Activated CD8-positive, alpha-beta memory T cell treated with anti-CD3 and anti-CD28 coated beads for 48 hours (primary cell): ENCODE measurements around the gene KCNG3.
"Not testable (repeated sequence)": the region's sequence is repeated elsewhere in the genome, so short reads cannot be mapped to it uniquely, and the experiment has no call there.

Source experiments
- DNase-seq, 3 experiments: peaks; one replicate each; pipeline ENCODE4 v3.0.0-alpha.2; 2020; ENCODE audit warnings: low read depth in 2 of 3, low spot score in 2 of 3

Gene KCNG3

DNA sequence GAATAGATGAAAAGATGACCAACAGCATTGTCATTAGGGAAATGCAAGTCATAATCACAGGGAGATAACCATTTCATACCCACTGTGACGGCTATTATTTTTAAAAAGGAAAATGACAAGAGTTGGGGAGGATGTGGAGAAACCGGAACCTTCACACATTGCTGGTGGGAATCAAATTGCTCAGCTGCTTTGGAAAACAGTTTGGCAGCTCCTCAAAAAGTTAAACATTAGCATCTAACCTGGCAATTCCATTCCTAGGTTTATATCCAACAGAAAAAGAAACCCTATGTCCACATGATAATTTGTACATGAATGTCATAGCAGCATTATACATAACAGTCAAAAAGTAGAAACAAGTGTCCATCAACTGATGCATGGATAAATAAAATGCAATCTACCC lies 58.2 kb downstream of the KCNG3 start:
- DNase-seq = no peak

DNA sequence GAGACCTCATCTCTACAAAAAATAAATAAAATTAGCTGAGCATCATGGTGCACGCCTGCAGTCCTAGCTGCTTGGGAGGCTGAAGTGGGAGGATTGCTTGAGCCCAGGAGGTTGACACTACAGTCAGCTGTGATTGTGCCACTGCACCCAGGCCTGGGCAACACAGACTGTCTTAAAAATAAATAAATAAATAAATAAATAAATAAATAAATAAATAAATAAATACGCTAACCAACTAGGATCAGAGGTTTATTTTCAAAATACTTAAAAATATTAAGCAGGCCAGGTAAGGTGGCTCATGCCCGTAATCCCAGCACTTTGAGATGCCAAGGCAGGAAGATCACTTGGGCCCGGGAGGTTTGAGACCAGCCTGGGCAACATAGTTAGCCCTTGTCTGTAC lies 63.6 kb downstream of the KCNG3 start:
- DNase-seq = no peak

DNA sequence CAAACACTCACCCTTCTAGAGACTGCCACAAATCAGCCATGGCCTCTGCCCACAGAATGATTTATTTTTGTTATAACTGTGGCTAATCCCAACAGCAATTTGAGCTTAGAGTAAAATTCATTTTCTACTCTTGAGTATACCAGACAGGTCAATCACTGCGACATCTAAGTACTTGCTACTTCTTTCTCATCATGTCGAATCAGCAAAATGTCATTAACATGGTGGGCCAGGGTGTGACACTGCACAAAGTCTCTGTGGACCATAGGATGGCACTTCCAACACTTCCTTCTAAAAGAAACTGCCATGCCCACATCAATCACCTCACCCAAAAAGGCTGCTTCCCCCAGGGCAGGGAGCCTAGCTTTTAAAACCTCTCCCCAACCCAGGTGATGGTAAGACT lies 64.4 kb downstream of the KCNG3 start:
- no peak for DNase-seq

DNA sequence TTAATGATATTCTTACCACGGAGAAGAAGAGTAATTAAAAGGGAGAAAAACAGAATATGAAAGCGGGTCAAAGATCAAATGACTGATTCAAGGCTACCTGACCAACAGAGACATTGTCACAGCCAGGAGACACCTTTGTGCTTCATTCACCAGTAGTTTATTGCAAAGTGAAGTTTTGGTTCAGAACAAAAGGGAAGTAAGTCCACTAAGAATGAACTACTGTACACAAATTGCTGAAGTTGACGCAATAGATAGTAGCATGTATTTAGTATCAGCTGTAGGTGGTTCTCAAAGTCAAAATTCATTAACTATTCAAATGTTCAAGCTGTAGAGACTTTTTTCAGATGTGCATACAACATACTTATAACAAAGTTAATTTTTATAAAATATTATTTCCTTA lies 68.1 kb downstream of the KCNG3 start:
- no peak for DNase-seq

DNA sequence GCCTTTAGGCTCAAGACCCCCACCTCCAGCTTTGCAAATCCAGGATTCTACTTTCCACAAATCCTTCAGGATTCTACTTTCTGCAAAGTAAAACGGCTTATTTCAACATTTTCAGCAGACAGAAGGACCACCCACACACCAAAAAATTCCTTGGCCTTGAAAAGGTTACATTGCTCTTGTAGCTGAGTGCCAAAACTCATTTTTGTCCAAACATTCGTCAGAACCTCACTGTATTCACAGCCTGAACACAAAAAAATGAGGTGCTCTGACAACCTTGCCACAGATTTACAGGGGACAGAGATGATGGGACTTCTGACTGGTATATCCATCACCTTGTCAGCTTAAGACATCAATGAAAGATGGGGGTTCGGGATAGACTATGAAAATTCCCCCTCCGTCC lies 69.7 kb downstream of the KCNG3 start:
- no peak for DNase-seq

DNA sequence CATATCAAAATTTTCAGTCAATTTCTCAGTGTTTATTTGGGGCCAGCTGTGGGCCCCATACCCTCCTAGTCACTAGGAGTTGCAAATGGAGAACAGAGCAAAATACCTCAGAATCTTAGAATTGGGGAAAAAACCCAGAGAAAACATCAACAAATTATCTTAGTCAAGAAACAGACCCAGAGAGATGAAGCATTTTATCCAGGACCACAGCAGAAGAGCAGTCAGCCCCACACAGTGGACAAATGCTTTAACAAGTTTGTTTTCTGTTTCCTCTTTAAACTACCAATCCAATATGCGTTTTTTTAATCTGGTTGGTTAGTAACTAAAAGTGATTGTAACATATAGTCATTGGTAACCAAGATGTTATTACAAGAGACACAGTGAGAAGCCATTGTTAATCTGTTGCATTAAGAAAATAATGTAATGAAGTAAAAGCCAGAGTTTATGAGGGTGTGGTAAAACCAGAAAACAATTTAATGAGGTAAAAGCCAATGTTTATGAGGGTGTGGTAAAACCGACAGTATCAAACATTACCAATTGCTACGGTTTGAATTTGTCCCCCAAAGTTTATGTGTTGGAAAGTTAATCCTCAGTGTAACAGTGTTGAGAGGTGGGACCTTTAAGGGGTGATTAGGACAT lies 72.1 kb downstream of the KCNG3 start:
- DNase-seq = no peak

DNA sequence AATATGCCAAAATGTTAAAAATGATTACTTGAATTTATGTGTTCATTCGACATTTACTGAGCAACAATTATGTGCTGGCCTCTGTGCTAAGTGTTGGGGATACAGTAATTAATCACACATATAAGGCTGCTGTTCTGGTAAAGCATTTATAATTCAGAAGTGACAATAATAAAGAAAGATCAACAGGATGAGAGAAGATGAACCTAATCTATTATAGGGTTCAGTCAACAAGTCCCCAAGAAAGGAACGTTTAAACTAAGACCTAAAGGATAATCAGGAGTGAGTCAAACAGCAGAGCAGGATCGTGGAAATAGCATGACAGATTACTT lies 72.7 kb downstream of the KCNG3 start:
- DNase-seq = no peak

DNA sequence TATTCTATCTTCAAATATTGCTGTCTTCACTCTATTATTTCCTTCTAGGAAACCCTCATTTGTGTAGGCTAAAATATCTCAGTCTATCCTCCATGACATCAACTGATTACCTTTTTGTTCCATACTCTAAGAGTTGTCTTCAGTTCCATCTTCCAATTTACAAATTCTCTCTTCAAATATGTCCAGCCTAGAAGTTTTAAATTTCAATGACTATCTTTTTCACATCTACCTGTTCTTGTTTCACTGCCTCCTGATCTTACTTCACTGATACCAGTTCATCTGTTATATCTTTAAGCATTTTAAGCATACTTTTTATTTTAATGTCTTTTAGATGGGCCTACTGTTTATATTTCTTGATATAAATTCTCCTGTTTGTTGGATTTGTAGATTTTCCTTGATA lies 79.1 kb downstream of the KCNG3 start:
- DNase-seq = no peak

DNA sequence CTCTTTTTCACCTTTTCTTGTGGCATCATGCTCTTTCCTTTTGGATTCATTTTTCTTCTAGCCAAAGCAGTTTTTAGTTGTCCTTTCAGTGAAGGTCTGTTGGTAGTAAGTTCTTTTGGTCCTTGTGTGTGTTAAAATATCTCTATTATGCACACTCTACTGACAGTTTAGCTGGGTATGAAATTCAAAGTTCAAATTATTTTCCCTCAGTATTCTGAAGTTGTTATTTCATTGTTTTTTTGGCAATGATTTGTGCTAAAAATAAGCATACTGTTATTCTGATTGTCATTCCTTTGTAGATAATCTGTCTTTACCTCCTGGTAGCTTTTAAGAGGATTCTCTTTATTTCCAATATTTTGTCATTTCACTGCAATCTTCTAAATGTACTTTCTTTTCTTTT lies 79.6 kb downstream of the KCNG3 start:
- no peak for DNase-seq

DNA sequence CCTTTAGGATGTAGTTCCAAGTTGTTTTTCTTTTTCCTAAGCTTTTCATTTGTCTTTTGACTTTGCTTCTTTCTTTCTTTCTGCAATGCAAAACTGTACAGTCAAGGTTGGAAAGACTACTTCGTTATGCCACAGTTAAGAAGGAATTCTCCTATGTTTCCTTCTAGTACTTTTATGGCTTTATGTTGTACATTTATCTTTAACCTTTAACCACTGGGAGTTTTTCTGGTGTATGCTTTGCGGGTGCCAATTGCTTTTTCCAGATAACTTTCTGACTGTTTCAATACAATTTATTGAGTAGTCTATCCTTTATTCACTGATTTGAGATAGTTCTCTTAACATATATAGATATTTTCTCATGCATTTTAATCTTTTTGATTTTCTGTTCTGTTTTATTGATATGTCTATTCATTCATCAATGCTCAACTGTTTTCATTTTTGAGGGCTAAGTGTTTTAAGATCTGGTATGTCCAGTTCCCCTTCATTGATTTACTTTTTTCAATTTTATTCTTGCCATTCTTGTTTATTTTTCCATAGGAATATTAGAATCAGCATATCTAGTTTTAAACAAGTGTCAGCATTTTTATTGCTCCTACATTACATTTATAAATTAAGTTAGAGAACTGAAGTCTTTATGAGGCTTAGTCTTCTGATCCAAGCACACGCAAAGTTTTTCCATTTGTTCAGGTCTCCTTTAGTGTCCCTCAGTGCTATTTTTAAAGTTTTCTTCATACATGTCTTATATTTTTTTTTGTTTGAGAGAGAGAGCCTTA lies 82.9 kb downstream of the KCNG3 start:
- DNase-seq = no peak

DNA sequence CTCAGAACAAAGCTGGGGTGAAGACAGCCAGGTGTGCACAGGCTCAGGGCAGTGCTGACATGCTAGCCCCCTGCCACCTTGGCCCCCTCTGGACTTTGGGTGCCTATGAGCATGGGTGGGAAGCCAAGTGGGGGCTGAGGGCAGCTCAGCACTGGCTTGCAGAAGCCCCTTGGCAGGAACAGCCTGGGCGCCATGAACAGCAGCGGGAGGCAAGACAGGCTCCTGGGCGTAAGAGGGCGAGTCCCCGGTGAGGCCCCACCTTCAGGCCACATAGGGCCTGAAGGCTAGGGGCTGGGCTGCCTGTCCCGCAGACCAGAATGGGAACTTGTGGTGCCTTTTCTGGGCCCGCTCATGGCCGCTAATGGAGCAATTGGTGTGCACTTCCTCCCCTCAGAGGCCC lies 85.8 kb downstream of the KCNG3 start:
- DNase-seq = no peak

DNA sequence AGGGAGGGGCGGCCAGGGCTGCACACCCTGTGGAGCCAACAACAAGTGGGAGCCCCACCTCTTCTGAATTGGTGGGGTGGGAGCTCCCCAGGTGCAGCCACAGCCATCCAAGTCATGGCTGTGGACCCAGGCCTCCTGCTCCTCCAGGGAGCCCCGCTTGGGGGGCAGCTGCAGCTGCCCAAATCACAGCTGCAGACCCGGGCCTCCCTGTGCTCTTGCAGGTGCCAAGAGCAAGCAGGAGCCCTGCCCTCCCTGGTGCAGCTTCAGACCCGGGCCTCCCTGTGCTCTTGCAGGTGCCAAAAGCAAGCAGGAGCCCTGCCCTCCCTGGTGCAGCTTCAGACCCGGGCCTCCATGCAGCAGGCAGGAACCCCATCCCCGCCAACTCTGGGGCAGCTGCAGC lies 86.3 kb downstream of the KCNG3 start:
- DNase-seq = no peak

DNA sequence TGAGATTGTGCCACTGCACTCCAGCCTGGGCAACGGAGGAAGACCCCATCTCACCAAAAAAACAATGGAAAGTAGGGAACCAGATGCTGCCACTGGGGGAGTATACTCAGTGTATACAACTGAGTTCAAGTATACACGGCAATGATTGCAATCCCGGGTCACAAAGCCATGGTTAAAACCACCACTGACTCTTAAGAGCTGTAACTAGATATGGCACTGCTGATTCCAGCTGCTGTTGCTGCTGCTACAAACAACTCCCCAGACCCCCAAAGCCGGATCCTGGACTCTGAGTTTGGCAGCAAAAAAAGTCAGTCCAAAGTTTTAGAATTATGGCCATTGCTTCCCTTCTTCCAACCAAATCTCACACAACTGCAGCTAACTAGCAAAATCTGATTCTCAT lies 89.1 kb downstream of the KCNG3 start:
- no peak for DNase-seq

DNA sequence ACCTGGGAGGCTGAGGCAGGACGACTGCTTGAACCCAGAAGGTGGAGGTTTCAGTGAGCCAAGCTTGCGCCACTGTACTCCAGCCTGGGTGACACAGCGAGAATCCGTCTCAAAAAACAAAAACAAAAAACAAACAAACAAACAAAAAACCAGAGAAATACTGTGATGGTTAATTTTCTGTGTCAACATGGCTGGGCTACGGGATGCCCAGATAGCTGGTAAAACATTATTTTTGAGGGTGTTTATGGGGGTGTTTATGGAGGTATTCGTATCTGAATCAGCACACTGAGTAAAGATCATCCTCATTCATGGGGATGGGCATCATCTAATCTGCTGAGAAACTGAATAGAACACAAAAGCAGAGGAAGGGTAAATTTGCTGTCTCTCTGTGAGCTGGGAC lies 92.0 kb downstream of the KCNG3 start:
- no peak for DNase-seq

DNA sequence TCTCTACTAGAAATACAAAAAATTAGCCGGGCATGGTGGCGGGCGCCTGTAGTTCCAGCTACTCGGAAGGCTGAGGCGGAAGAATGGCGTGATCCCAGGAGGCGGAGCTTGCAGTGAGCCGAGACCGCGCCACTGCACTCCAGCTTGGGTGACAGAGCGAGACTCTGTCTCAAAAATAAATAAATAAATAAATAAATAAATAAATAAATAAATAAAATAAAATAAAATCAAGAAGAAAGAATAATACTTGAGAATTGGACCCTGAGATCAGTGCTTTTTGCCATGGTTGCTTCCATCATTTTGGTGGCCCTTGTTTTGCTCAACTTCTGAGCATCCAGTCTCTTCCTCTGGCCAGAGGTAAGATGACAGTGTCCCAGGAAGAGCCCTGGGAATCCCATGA lies 95.7 kb downstream of the KCNG3 start:
- not testable (repeated sequence) for DNase-seq

DNA sequence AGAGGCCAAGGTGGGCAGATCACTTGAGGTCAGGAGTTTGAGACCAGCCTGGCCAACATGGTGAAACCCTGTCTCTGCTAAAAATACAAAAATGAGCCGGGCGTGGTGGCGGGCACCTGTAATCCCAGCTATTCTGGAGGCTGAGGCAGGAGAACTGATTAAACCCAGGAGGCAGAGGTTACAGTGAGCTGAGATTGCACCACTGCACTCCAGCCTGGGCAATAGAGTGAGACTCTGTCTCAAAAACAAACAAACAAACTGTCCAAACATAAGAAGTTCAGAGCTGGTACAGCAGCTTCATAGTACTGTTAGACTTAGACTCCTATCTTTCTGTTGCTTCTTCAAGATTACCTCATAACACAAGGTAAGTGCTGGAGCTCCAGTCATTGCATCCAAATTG lies 100.5 kb downstream of the KCNG3 start:
- not testable (repeated sequence) for DNase-seq

DNA sequence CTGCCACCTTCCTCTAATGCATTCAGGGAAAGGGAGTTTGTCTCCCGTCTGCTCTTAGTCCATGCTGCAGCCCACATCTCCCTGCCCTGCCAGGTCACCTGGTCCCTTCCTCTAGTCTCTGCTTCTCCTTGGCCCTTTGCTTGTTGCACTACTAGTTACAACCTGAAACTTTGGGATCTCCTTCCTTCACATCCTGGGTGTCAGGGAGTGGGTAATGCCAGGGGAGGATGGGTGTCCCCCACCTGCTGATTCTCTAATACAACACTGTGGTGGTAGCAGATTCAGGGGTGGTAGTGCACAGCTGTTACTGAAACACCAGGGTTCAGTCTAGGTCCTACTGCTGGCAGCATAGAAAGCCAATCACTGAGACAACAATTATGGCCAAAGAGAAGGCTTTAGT lies 101.6 kb downstream of the KCNG3 start:
- no peak for DNase-seq
